SH-SY5Y (cell line): ENCODE measurements around the gene ERGIC1.

Experiments used
- GATA2 ChIP-seq: IDR thresholded peaks from 2 replicates; pipeline ENCODE4 v1.6.1; 2011; ENCODE audit warnings: mild to moderate bottlenecking, low read depth, low read length
- GATA3 ChIP-seq: IDR thresholded peaks from 2 replicates; pipeline ENCODE4 v1.6.1; 2011; ENCODE audit warnings: low read depth, mild to moderate bottlenecking, low read length, moderate library complexity

ERGIC1 gene

GRCh38 chr5:172832383-172833315 is 1.4 kb upstream of the ERGIC1 start:
- TF ChIP-seq GATA2 (no peak), GATA3 (no peak)

GRCh38 chr5:172833372-172833685 is 722 bp upstream of the ERGIC1 start:
- TF ChIP-seq GATA2 (no peak), GATA3 (no peak)

DNA sequence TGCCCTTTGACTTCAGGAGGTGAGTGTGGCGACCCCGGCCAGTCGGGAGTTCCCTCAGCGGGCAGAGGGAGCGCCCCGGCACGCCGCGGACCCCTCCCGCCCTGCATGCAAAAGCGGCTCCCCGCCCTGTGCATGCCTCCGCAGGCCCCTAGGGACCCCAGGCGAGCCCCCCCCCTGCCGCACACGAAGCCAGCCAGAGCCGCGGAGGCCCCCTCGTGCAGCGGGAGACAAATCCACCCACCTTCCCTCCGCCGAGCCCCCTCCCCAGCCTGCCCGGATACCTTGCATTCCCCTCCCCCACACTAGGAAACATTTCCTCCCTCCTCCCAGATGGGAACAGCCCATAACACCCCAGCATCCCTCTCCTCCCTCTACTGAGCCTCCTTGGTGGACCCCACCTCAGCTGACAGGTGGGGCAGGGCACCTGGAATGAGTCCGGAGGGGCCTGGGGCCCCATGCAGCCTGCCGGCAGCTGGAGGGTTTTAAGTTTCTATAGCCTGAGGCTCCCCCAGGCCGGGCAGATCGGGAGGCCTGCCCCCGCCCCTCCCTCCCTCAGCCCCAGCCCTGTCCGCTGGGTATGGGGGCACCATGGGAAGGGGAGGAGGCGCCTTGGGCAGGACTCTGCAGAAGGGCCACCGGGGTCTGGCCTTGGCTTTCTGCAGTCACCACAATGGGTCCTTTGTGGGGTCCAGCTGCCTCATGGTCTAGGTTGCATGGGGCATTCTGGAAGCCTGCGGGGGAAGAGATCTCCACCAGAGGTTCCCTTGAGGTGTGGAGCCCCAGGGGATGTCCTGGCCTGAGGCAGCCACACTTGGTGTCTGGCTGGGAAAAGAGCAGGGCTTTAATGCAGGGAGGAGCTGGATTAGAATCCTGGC is 601 bp downstream of the ERGIC1 start:
- no peak for TF ChIP-seq GATA2
- no peak for TF ChIP-seq GATA3

DNA sequence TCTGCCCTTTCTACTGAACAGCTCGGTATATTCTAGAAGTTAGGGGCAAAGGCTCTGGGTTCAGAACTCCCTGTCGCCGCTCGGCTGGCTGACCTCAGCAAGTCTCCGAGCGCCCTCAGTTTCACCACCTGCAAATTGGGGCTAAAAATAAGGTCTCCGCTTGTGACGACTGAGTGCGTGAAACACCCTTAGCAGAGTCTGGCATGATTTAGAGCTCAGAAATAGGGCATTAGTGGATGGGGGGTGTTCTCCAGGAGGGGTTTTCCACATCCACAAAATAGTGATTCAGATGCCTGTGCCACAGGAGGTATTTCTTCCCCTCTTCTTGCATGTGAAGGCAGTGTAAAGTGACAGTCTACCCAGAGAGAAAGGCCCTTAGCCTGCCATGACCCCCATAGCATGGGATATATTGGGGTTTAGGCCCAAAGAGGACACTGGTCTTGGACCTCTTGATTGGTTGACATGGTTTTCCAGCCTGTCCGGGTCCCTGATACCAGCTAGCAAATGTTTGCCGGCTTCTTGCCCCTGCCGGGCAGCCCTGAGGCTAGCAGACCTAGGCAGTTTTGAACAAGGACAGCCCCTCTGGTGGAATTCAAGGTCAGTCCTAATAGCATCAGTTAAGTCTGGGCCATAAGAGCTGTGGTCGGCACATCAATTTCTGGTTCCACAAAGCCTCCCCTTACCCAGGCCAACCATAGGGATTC is 1.4 kb downstream of the ERGIC1 start:
- TF ChIP-seq GATA2 (no peak), GATA3 (no peak)

DNA sequence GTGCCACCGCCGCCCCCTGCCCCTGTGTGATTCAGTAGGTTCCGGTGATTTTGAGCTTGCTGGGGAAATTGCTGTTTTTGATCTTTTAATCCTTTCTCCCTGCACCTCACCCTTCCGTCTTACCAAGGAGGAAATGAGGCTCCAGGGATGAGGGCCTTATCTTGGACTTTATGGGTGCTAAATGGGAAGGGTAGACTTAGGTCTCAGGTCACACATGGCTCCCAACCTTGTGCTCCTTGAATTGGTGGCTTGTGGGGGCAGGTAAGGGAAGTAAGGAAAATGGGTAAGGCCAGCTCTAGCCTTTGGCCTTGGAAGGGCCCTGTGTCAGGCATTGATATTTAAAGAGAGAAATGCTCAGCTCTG is 1.9 kb downstream of the ERGIC1 start:
- TF ChIP-seq GATA3 (no peak), GATA2 (no peak)

- TF ChIP-seq GATA2 (no peak), GATA3 (no peak)
Observed at GRCh38 chr5:172837640-172838039, 3.6 kb downstream of the ERGIC1 start.

DNA sequence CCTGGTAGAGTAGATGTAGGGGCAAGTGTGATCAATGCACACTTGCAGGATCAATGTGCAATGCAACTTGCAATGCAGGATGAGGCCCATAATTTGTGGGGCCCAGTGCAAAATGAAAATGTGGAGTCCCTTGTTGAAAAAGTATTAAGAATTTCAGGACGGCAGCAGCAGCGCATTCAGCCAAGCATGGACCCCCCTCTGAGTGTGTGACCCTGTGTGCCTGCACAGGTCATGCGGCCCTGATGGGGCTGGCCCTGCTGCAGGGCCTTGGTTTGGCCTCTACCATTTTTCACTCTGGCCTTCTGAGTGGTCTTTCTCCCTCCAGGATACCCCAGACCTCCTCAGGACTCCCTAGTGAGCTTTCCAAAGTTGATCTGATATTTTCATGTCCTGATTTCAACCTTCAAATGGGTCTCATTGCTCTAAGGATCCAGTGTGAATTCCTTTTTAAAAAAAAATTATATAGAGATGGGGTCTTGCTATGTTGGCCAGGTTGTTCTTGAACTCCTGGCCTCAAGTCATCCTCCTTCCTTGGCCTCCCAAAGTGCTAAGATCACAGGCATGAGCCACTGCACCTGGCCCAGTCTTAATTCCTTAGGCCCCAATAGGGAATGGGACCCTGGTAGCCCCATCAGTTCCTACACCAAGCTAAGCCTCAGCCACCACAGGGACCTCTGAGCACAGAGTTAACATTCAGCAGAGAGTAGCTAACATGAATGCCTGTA is 4.3 kb downstream of the ERGIC1 start:
- no peak for TF ChIP-seq GATA3
- TF ChIP-seq GATA2: no peak

GRCh38 chr5:172839669-172840431 is 5.8 kb downstream of the ERGIC1 start:
- no peak for TF ChIP-seq GATA3
- TF ChIP-seq GATA2: no peak

- TF ChIP-seq GATA3: no peak
- TF ChIP-seq GATA2: no peak
Observed at GRCh38 chr5:172840432-172841154, 6.5 kb downstream of the ERGIC1 start.

DNA sequence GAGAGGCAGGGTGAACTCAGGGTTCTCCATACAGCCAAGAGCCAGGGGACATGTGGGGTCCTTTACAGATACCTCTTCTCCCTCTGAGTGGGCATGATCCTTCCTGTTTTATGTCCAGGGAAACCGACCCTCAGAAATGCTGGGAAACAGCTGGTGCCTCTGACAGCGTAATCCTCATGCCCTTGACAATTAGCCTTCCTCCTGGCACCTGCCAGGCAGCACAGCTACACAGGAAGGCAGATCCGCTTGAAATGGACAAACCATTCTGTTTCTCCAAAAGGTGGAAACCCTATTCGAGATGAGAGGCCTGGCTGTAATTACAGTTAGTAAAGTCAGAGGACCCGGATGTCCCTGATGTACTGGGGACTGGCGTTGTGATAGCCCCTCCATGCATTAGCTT is 7.2 kb downstream of the ERGIC1 start:
- TF ChIP-seq GATA3: no peak
- TF ChIP-seq GATA2: no peak

GRCh38 chr5:172843825-172844576 is 9.9 kb downstream of the ERGIC1 start:
- TF ChIP-seq GATA3 (no peak), GATA2 (no peak)

GRCh38 chr5:172844577-172844838 is 10.5 kb downstream of the ERGIC1 start:
- TF ChIP-seq GATA3 (no peak), GATA2 (no peak)
